ENCODE measurements around the gene C1orf226. TPM values are rescaled to one million over a fixed set of nuclear protein-coding genes. Genes with fewer than 3 reads are reported as not detected.

Gene C1orf226, protein sequence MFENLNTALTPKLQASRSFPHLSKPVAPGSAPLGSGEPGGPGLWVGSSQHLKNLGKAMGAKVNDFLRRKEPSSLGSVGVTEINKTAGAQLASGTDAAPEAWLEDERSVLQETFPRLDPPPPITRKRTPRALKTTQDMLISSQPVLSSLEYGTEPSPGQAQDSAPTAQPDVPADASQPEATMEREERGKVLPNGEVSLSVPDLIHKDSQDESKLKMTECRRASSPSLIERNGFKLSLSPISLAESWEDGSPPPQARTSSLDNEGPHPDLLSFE
- total RNA-seq = 0.33 and 2.0 TPM in 2 replicates

DNA sequence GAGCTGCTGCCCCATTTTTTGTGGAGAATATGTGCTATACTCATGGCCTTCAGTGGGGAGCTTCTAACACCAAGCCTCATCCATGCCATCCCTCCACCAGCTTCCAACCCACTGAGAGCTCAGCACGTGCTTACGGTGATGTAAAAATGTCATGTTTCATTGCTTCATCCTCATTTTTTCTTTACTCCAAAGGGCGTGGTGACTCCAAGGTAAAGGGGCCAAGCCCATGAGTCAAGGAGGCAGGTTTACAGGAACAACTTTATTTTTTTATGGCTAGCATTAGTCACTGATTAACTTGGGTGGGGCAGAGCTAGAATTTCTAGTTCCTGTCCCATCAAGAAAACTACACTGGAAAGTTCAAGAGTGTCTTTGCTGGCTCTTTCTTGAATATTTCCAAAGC lies at the start of gene C1orf226:
TSS of gene C1orf226 (plus strand) at position 346 of the 400 bp plus-strand sequence. CDS start 174 bp downstream, outside the sequence.

DNA sequence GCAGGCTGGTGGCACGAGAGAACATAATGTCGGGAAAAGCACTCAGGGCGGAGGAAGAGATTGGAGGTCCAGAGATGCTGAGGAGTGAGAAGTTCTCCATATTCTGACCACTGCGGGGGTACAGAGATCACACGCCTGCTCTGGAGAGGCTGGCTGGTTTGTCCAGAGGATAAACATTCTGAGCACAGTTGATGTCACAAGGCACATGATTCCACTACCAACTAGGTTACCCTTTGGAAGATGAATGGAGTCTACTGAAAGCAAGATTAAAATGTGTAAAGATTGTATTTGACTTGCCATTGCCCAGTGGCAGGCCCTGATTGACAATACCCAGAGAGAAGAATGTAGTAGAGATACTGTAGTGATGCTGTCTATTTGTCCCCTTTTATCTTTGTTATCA lies 4.8 kb upstream of the C1orf226 start, which contains the start of gene SPATA46:
TSS of gene SPATA46 (minus strand) at position 164 of the 400 bp plus-strand sequence. CDS start at position 100, 64 bp downstream.

DNA sequence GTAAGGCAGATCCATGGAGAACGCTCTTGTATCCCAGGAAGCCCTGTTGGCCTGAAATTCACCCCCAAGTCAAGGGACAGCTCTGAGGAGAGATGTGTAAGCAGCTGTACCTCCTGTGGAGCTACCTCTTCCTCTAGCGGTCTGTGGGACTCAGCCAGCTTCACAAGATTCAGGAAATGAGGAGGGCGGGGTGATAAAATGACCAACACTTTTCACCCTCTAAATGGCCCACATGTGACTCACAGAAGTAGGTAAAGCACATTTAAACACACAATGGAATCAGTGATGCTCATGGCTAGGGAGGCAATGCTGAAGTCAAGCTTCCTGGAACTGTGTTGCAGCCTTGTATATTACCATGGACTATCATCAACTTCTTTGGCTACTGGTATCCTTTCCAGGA lies 30.5 kb downstream of the C1orf226 start, which contains the start of gene SH2D1B:
TSS of gene SH2D1B (minus strand) at position 135 of the 400 bp plus-strand sequence. CDS start at position 15, 120 bp downstream.

Other genes starting within 250 kb of the C1orf226 start
- gene SPATA46, start 4.9 kb upstream of the C1orf226 start, total RNA-seq = not detected in 2 replicates
- gene SH2D1B, start 30.4 kb downstream of the C1orf226 start, total RNA-seq = not detected in 2 replicates
- 24.6 and 26.9 TPM in 2 replicates for gene UHMK1, start 116.1 kb downstream of the C1orf226 start, total RNA-seq
- 19.8 and 57.8 TPM in 2 replicates for gene UAP1, start 180.0 kb downstream of the C1orf226 start, total RNA-seq